Measurements from ENCODE around the gene ARL2.
"Not testable (repeated sequence)": the region's sequence is repeated elsewhere in the genome, so short reads cannot be mapped to it uniquely, and the experiment has no call there.

The ARL2 gene

DNA sequence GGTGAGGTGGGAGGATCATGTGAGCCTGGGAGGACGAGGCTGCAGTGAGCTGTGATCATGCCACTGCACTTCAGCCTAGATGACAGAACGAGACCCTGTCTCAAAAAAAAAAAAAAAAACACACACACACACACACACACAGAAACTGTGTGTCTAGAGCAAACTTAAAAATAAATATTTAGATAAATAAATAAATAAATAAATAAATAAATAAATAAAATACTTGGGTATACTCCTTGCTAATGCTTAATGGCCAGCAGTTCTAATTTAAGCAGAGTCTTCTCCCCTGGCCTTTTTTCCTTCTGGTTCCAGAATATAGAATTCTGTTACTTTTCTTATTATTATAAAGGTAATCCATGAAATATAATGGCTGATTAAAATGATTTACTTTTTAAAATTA lies 5.1 kb upstream of the ARL2 start:
- no peak for DNase-seq

DNA sequence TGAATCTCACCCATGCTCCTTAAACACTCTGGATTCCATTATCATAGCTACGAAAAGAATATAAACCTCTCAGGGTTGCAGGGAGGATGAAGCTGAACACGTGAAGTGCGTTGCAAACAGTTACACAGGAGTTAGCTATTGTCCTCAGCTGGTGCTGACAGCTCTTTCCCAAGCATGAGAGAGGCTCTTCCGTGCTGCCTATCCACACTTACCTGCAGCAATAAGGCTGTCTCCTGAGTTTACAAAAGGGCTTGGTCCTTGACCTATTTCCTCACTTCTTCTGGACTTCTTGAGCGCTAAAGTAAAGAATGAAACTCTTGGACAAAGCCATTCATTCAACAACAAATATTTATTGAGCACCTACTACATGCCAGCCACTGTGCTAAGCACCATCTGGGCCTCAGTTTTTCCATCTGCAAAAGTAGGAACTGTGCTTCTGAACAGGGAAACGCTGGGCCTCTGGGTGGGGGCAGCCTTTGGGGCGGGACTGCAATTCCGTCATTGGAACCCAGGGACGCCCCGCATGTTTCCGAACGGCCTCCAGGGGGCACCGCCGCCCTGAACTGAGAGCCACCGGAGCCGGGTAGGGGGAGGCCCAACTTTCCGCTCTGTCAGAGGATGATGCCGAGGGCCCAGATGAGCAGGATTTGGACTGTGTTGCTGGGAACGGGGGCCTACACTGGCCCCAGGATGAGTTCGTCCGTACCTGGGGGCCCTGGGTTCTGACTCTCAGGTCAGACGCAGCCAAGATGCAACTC lies 651 bp upstream of the ARL2 start:
- peak; percentile 85 to 92 (median 88) for DNase-seq

DNA sequence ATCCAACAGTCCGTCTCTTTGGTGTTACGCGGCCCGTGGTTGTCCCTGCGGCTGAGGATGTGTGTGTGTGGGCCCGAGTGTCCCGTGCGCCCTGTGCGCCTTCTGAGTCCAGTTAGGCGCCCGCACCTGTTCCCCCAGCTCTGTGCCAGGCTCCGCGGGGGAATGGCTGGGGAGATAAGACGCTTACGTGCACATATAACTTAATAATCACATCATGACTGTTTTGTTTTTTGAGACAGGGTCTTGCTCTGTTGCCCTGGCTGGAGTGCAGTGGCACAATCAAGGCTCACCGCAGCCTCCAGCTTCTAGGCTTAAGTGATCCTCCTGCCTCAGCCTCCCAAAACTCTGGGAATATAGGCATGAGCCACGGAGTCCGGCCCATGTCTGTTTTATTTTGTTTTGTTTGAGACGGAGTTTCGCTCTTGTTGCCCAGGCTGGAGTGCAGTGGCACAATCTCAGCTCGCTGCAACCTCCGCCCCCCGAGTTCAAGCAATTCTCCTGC lies 817 bp downstream of the ARL2 start:
- DNase-seq = no peak

DNA sequence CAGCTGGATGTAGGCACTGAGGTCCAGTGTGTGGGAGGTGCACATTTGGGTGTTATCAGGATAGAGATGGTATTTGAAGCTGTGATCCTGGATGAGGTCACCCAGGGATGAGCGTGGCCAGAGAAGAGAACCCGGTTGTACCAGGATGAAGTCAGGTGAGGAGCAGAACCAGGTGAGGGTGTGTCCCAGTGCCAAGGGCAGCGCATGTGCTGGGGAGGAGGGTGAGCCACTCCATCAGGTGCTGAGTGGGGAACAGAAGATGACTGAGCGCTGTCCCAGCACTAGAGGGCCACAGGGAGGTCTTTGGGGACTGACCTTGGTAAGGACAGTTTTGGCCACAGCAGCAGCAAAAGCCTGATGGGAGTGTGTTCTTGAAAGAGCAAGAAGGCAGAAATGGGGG lies 2.7 kb downstream of the ARL2 start:
- DNase-seq = no peak

DNA sequence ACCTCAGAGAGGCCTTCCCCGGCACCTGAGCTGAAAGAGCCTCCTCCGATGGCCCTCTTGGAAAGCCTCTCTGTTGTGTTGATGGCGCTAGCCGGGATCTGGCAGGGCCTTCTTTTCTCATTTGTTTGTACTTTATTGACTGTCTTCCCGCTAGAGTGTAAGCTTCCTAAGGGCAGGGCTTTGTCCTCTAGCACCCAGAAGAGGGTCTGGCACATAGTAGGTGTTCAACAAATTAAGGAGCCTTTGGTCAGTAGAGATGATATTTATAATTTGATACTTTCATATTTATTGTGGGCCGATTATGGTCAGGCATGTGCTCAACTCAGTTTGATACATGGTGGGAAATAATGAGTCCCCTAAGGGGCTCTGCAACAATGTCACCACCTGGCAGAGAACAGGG lies 4.0 kb downstream of the ARL2 start:
- no peak for DNase-seq

DNA sequence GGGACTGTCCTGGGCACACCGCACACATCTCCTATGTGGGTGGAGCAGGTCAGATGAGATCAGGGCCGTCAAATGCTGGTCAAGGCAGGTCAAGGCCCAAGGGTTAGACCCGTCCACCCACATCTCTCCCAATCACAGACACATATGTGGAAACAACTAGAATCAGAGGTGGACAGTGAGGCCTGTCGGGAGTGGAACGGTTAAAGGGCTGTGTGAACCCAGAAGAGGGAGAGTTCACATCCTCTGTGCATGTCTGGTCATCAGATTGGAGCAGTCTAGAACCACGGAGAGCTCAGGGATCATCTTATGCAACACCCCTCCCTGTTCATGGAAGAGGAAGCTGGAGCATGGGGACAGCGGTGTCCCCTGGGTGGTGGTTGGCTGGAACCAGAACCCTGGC lies 5.9 kb downstream of the ARL2 start:
- no peak for DNase-seq

DNA sequence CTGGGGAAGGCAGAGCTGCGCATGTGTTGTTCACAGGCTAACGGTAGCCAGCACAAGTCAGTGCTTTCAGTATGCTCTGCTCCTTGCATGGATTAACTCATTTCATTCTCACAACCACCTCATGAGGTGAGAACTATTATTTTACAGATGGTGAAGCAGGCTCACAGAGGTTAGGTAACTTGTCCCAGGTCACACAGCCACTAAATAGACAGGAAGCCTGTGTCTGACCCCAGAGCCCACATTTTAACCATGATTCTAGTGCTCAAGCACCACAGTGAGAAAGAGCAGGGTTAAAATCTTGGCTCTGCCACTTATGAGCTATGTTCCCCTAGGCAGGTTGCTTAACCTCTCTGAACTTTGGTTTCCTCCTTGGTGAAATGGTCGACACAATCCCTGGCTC lies 7.0 kb downstream of the ARL2 start:
- DNase-seq = no peak

DNA sequence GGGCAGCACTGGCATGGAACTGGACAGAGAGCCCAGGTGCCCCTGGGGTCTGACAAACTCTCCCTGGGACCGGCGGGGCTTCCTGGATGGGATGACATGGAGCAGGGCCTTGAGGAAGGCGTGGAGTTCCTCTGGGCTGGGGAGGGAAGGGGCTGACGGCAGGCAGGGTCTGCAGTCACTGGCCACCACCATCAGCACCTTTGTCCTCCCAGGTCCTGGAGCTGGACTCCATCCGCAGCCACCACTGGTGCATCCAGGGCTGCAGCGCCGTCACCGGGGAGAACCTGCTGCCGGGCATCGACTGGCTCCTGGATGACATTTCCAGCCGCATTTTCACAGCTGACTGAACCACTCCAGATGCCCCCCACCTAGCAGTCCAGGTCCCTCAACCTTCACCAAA lies 7.5 kb downstream of the ARL2 start:
- no peak for DNase-seq

DNA sequence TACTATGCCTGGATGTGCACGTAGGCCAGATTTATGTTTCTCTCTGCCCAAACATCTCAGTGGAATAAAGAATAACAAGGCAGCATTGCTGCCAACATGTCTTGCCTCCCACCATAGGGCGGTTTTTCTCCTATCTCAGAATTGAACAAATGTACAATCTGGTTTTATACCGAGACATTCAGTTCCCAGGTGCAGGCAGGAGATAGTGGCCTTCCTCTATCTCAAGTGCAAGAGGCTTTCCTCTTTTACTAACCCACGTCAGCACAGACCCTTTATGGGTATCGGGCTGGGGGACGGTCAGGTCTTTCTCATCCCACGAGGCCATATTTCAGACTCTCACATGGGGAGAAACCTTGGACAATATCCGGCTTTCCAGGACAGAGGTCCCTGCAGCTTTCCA lies 9.5 kb downstream of the ARL2 start:
- not testable (repeated sequence) for DNase-seq

DNA sequence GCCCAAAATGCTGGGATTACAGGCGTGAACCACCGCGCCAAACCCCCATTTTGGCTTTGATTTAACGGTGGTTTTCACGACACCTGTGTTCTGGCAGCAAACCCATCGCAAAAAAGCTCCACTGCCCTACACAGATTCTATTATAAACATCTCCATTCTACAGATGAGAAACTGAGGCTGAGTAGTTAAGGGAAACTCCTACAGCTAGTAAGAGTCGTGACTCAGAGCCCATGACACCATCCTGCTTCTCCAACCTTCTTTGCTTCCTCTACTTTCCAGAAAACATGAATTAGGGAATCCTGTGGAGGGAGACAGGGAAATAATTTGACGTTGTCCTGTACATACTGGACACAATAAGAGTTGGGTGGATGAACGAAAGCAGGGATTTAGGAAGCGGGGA lies 12.8 kb downstream of the ARL2 start:
- no peak for DNase-seq

DNA sequence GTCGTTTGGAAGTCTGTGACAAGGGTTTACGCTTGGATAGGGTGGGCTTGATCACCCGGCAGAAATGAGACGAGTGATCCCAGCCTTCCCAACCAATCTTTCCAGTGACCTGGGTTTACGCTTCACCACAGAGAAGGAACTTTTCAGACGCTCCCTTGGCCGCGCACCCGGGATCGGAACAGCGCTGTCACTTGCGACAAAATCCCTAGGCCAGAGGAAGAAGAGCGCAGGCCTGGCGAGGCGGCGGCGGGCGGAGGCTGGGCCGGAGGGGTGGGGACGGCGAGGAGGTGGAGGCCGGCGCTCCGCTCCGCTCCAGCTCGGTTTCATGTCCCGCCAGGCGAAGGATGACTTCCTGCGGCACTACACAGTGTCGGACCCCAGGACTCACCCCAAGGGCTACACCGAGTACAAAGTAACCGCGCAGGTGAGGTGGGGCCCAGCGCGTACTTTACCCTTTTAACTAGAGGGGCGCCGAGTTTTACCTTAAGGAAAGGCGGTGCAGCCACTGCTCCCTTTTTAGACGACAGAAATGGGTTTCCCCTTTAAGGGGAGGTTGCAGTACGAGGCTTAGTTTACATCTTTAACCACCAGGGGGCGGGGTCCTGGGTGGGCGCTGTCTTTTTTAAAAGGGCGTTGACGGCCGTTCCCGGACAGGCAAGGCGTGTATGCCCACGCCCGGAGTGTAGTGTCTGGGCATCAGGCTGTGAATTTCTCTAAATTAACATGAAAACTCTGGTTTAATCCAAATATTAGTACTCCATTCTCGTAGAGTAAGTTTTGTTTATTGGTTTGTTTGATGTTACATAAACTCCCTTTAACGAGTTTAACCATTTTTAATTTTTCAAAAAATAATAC lies 13.5 kb downstream of the ARL2 start, which contains the start of gene SNX15:
Gene SNX15 (plus strand): TSS at position 227 of the 855 bp plus-strand sequence. CDS start 99 bp downstream, at position 326.
- DNase-seq = peak; percentile 98 to 99 (median 99)

DNA sequence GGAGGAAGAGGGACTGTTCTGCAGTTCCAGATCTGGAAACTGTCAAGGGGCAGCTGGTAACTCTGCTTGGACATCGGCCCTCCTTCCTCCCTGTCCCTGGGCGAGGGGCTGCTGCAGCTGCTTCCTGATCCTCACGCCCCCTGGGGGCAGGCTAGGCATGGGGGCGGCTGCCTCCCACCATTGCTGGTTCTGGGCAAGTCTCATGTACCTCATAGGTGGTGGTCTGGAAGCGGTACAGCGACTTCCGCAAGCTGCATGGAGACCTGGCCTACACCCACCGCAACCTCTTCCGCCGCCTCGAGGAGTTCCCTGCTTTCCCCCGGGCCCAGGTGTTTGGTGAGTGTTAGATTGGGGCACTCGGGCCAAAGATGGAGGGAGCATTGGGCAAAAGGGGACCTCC lies 18.3 kb downstream of the ARL2 start:
- DNase-seq = no peak

DNA sequence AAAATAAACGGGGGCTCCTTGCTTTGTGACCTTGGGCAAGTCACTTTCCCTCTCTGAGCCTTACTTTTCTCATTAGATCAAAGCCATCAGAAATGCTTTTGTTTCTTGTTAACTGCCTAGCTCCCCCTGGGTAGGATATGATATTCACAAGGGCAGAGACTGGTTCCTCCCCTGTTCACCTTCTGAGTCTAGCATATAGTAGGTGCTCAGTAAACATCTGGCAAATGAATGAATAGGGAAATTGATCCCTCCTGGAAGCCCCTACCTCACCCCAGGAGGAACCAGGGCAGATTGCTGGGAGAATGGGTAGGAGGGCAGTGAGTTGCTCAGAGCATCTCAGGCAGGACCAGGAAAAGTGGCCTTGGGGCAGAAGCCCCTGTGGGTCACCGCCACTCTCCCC lies 20.5 kb downstream of the ARL2 start:
- DNase-seq = no peak

DNA sequence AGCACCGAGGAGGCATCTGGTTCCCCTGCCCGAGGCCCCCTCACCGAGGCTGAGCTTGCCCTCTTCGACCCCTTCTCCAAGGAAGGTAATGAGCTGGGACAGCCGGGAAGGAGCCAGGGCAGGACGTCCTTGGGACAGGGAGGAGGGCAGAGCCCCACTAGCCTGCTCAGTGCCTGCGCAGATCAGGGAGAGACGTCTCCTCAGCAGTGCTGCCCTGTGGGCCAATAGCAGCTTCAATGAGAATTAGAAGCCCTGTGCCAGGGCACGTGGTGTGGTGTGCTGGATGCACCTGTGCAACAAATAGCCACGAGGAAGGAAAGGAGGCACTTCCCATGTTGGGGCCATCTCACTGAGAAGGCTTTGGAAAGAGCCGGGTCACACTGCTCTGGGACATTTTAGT lies 21.6 kb downstream of the ARL2 start:
- no peak for DNase-seq

DNA sequence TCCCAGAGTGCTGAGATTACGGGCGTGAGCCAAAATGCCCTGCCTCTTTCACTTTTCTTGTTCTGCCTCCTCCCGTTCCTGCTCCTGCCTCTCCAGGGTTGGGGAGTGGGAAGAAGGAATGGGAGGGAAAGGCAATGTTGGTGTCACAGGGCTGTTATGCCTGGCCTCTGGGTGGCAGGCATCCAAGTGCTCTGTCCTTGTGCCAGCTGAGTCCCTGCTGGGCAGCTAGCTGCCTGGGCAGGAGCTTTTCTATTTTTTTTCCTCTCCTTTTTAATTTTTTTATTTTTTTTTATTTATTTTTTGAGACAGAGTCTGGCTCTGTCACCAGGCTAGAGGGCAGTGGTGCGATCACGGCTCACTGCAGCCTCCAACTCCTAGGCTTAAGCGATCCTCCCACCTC lies 23.0 kb downstream of the ARL2 start:
- DNase-seq = no peak

DNA sequence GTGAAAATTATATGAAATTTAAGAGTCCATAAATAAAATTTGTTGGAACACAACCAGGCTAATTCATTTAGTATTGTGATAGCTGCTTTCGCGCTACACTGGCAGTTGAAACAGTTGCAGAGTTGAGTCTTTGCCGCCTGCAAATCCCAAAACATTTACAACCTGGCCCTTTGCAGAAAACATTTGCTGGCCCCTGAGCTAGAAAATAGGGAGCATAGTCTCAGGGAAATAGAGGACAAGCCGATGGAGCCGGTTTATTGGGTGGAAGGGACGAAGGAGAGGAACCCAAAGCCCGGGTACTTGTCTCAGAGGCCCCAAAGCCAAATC lies 26.5 kb downstream of the ARL2 start:
- no peak for DNase-seq

DNA sequence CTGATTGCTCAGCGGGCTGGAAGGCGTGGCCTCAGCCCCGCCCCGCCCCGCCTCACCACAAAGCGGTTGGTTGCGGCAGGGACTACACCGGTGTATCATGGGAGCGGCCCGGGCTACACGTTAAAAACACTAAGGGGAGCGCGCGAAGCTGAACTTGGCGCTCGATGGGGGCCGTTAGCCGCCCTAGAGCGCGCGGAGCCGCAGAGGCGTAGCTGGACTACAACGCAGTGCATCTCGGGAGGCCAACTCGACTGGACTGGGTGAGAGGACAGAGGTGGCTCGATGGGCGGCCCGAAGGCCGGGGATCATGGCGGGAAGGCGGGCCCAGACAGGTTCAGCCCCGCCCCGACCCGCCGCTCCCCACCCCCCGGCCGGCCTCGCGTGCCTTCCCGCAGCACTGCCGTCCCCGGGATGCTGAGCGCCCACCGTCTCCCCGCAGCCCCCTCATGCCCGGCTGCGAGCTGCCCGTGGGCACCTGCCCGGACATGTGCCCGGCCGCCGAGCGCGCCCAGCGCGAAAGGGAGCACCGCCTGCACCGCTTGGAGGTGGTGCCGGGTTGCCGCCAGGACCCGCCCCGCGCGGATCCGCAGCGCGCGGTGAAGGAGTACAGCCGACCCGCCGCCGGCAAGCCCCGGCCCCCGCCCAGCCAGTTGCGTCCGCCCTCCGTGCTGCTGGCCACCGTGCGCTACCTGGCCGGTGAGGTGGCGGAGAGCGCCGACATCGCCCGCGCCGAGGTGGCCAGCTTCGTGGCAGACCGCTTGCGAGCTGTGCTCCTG lies 27.1 kb downstream of the ARL2 start, which contains the start of gene SAC3D1:
Gene SAC3D1 (plus strand): TSS at position 364 of the 776 bp plus-strand sequence. CDS start 83 bp downstream, at position 447.
- DNase-seq = peak; percentile 96 to 99 (median 99)

DNA sequence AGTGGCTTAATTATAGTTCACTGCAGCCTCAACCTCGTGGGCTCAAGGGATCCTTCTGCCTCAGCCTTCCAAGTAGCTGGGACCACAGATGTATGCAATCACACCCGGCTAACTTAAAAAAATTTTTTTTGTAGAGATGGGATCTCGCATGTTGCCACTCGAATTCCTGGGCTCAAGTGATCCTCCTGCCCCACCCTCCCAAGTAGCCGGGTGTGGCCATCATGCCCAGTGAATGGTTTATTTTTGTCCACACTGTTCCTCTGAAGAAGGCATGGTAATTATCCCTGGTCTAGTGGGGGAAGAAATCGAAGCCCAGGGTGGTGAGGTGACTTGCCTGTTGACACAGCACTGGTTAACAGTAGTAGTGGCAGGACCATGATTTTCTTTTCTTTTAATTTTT lies 28.9 kb downstream of the ARL2 start:
- DNase-seq = no peak

DNA sequence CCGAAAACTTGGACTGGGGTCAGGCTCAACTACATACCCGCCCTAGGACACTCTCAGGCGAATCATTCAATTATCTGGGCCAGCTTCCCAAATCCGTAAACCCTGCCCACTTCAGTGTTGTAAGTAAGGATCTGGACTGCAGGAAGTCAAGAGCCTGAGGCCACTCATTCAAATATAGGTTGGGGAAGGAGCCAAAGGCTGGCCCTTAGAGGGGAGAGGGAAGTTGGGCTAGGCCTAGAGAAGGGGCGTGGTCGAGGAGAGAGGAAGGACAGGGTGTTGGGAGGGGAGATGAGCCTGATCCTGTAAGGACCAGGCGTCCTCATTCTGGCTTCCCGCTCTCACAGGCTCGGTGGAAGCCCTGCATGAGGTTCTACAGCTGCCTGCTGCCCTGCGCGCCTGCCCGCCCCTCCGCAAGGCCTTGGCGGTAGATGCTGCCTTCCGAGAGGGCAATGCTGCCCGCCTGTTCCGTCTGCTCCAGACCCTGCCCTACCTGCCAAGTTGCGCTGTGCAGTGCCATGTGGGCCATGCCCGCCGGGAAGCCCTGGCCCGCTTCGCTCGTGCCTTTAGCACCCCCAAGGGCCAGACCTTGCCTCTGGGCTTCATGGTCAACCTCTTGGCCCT lies 30.0 kb downstream of the ARL2 start:
- DNase-seq = no peak

DNA sequence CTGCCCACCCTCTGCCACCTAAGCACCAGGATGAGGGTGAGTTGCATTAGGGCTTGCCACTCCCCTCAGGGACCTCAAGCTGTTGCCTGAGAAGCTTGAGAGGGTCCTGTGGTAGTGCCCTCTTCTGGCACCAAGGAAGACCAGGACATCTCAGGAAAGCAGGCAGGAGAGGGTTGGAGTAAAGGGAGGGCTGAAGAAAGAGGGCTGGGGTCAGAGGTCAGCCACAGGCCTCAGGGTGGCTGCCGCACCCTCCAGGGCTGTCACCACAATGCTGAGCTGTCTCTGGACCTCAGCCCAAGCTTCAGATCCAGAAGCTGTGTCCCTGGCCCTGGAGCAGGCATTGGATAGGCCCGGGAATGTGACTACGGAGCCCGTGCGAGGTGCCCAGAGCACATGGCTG lies 31.1 kb downstream of the ARL2 start:
- no peak for DNase-seq

DNA sequence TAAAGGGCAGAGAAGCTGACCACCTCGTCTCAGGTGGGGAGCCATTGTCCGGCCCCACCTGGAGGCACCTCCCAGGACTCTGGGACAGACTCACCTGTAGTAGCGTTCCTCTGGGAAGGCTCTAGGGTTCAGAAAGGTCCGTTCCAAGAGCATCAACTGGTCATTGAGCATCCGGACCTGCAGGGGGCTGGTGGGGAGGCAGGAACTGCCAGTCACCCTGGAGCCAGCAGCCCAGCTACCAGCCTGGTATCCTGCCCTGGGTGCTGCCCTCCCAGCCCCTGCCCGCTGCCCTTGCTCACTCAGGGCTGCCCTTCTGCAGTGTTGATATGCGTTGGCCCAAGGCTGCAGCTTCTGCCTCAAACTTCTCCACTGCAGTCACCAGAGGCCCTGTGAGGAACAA lies 31.8 kb downstream of the ARL2 start:
- no peak for DNase-seq

DNA sequence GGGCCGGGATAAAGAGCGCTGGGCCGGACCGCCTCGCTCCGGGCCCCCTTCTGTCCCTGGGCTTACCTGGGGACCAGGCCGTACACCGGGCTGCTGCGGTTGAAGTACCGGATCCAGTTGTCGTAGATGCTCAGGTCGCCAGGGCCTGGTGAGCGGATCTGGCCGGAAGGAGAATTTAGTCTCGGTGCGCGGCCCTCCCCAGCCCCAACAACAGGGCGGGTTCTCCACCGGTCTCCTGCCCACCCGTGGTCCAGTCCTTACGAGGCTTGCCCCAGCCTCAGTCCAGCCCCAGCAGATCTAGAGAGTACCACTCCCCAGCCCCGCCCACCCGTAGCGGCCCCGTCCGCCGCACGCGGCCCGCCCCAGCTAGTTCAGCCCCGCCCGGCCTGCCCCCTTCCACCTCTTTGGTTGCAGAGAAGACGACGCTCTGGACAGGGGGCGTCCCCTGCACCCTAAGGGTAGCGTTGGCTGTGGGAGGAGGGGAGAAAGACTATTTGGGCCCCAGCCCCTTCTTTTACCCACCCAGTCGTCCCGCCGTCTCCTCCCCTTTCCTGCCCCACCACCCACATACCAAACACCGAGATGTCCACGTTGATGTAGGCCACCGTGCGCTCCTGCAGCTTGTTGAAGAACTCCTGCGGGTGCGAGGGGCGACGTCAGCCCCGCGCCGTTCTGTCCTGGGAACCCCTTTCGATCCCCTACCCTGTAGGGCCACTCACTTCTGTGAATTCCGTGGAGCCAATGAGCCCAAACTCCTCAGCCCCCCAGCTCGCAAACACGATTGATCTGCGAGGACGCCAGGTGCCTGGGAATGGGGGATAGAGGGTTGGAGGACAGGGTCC lies 33.8 kb downstream of the ARL2 start:
- DNase-seq = no peak

Measured in NCI-H1417 (cell line).